ENCODE data around the gene GNAQ. TPM values are rescaled to one million over a fixed set of nuclear protein-coding genes. Genes with fewer than 3 reads are reported as not detected.

GNAQ gene
- polyA plus RNA-seq, 1 of the 3 experiments (the other 2 are of a cell fraction): 20.9 TPM

GRCh38 chr9:77872863-77873262 is 158.7 kb downstream of the GNAQ start:
- DNase-seq: no peak
- no peak overlapping the region for H3K27ac ChIP-seq (ENCODE audit: low read depth in 2 of 2, low read length in 1 of 2)
- peaks cover 10 to 25% of the 10 kb centered on the region in 2 experiments for H3K4me1 ChIP-seq (ENCODE audit: control insufficient read depth in 1 of 2, insufficient read depth in 2 of 2, low read depth in 1 of 2, low read length in 1 of 2)
- H3F3A ChIP-seq (replicated peaks; ENCODE audit: insufficient read depth): no peaks in the 10 kb centered on the region
- no peaks in the 10 kb centered on the region for H3K9me3 ChIP-seq
- ChIA-PET CTCF (interaction anchor here (1.2 to 2.8 kb wide), 2 partner anchors 24 to 163 kb away, joined by 3 to 7 read pairs; no protein-coding TSS in a partner anchor), POLR2A (no interaction called here)
- H3K4me2 ChIP-seq: no peak overlapping the region
- no peaks in the 10 kb centered on the region for H3K36me3 ChIP-seq (replicated peaks in 1 of 2; ENCODE audit: control insufficient read depth in 1 of 2, insufficient read depth in 2 of 2, low read length in 1 of 2)
- H3K27me3 ChIP-seq (ENCODE audit: insufficient read depth): no peaks in the 10 kb centered on the region
- no peak overlapping the region for H3K4me3 ChIP-seq (ENCODE audit: low read depth in 2 of 2, low read length in 1 of 2)
- 96% methylated on average over 3 of the region's 3 CpGs for WGBS (ENCODE audit: low lambda C conversion rate)
- no peaks in the 10 kb centered on the region; the same call in 1 of the 2 replicates for H4K20me1 ChIP-seq (ENCODE audit: insufficient read depth)
- no peak overlapping the region for H2AFZ ChIP-seq (ENCODE audit: low read depth)
- no peaks in the 10 kb centered on the region for H3K9me2 ChIP-seq
- TF ChIP-seq, protein P1, sequence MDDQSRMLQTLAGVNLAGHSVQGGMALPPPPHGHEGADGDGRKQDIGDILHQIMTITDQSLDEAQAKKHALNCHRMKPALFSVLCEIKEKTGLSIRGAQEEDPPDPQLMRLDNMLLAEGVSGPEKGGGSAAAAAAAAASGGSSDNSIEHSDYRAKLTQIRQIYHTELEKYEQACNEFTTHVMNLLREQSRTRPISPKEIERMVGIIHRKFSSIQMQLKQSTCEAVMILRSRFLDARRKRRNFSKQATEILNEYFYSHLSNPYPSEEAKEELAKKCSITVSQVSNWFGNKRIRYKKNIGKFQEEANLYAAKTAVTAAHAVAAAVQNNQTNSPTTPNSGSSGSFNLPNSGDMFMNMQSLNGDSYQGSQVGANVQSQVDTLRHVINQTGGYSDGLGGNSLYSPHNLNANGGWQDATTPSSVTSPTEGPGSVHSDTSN (IDR thresholded peaks at IDR 0.05): no peak
- TF ChIP-seq TEAD4 (IDR thresholded peaks at IDR 0.05; ENCODE audit: borderline replicate concordance, insufficient read depth): no peak
- TF ChIP-seq REST (IDR thresholded peaks at IDR 0.05; ENCODE audit: low read depth, low read length): no peak
- TF ChIP-seq GABPA (IDR thresholded peaks at IDR 0.05; ENCODE audit: low read depth): no peak
- TF ChIP-seq, protein P2, sequence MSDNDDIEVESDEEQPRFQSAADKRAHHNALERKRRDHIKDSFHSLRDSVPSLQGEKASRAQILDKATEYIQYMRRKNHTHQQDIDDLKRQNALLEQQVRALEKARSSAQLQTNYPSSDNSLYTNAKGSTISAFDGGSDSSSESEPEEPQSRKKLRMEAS (IDR thresholded peaks at IDR 0.05; ENCODE audit: low read depth): no peak
- no peak for TF ChIP-seq MEF2A (IDR thresholded peaks at IDR 0.05; ENCODE audit: borderline replicate concordance, low read depth)
- TF ChIP-seq YY1 (IDR thresholded peaks at IDR 0.05; ENCODE audit: low read depth): no peak
- no peak for TF ChIP-seq EP300 (IDR thresholded peaks at IDR 0.05; ENCODE audit: borderline replicate concordance in 1 of 2, low read depth in 1 of 2, low read length in 1 of 2)
- no peak for TF ChIP-seq ZBTB33 (IDR thresholded peaks at IDR 0.05; ENCODE audit: borderline replicate concordance, low read depth)
- TF ChIP-seq SIN3A (IDR thresholded peaks at IDR 0.05; ENCODE audit: borderline replicate concordance, low read depth, low read length): no peak
- peaks cover 61% of the 10 kb centered on the region for H3K79me2 ChIP-seq (ENCODE audit: insufficient read depth)
- no peak overlapping the region for H3K9ac ChIP-seq

Data from SK-N-SH (cell line).